GM13976 (cell line): Measurements from ENCODE around the gene CARS2.

Source experiments
- DNase-seq: peaks from one replicate; pipeline ENCODE4 v3.0.0; 2012; ENCODE audit warnings: low spot score
- CTCF ChIP-seq: IDR thresholded peaks from 2 replicates; pipeline ENCODE4 v1.5.1; 2012; ENCODE audit warnings: borderline replicate concordance, mild to moderate bottlenecking; ENCODE audit not compliant: insufficient read depth; ENCODE audit errors: extremely low read depth, missing control alignments, control extremely low read depth
- in situ Hi-C: fragments of 300-500 bp; cut with MboI; formaldehyde crosslinking; loops from one replicate; pipeline ENCODE4 v1.12.0; 2022; ENCODE audit warnings: low sequenced_read_pairs, mixed read lengths, inconsistent platforms; ENCODE audit not compliant: unreplicated experiment

CARS2 gene

GRCh38 chr13:110624766-110625756 lies 80.9 kb downstream of the CARS2 start:
- no peak for TF ChIP-seq CTCF
- DNase-seq, result no peak
- in situ Hi-C loops, result no loop called here

- in situ Hi-C loops, result no loop called here
- no peak for DNase-seq
- TF ChIP-seq CTCF, result no peak
Measured at GRCh38 chr13:110620596-110620995, 85.3 kb downstream of the CARS2 start.

- no peak for DNase-seq
- in situ Hi-C loops, result no loop called here
- no peak for TF ChIP-seq CTCF
Measured at GRCh38 chr13:110618780-110619179, 87.1 kb downstream of the CARS2 start.

- in situ Hi-C loops, result no loop called here
Measured at GRCh38 chr13:110618167-110618566, 87.7 kb downstream of the CARS2 start.

GRCh38 chr13:110617321-110618072 lies 88.4 kb downstream of the CARS2 start:
- TF ChIP-seq CTCF, result no peak
- no peak for DNase-seq
- in situ Hi-C loops, result no loop called here

More at GRCh38 chr13:110618167-110618566, 87.7 kb downstream of the CARS2 start:
- TF ChIP-seq CTCF, result no peak
- DNase-seq, result no peak

GRCh38 chr13:110616103-110617101 lies 89.5 kb downstream of the CARS2 start:
- TF ChIP-seq CTCF, result no peak
- in situ Hi-C loops, result no loop called here
- peak; percentile 78 for DNase-seq
